Measurements from ENCODE around the gene MCC. TPM values are rescaled to one million over a fixed set of nuclear protein-coding genes. Genes with fewer than 3 reads are reported as not detected.

Gene MCC
- total RNA-seq, 2 donors from 2014 or later = 164 to 187 TPM

- H3K4me1 Mint-ChIP-seq = peaks cover 77% of the 10 kb centered on the region
These were observed 254.6 kb downstream of the MCC start for GRCh38 chr5:113233606-113234005.

GRCh38 chr5:113232667-113233066 lies 255.6 kb downstream of the MCC start:
- peaks cover 21% of the 10 kb centered on the region for H3K4me1 ChIP-seq (ENCODE audit: control insufficient read depth, insufficient read depth, low read length)
- no peak overlapping the region for H3K27ac ChIP-seq (ENCODE audit: low read depth, low read length)
- WGBS, 2 experiments (ENCODE audit: insufficient coverage in 1 of 2, insufficient read length in 1 of 2) = 96% methylated on average over 2 of the region's 2 CpGs; no CpG with 5 or more reads in 1 of the 2 experiments
- Mint-ChIP-seq H3K9me3 (no peaks in the 10 kb centered on the region), H3K27me3 (ENCODE audit: insufficient read depth) (no peaks in the 10 kb centered on the region), H3K4me1 (peaks cover 71% of the 10 kb centered on the region), H3K27ac (no peak overlapping the region), H3K4me3 (no peak overlapping the region), H3K36me3 (ENCODE audit: low read depth) (no peaks in the 10 kb centered on the region)
- peaks cover 17% of the 10 kb centered on the region for H3K36me3 ChIP-seq (ENCODE audit: control insufficient read depth, insufficient read depth, low read length)
- H3K9me3 ChIP-seq (ENCODE audit: control insufficient read depth, low read length) = no peaks in the 10 kb centered on the region
- H3K9ac ChIP-seq (ENCODE audit: extremely low read depth, low read length, poor library complexity, severe bottlenecking) = no peak overlapping the region
- TF ChIP-seq CTCF (conservative IDR thresholded peaks at IDR 0.05) = no peak
- no peak for DNase-seq
- no peaks in the 10 kb centered on the region for H3K27me3 ChIP-seq (ENCODE audit: control insufficient read depth, insufficient read depth, low read length, poor library complexity, severe bottlenecking)
- no peak overlapping the region for H3K4me3 ChIP-seq (ENCODE audit: low read length)

More at GRCh38 chr5:113233606-113234005, 254.6 kb downstream of the MCC start:
- H3K36me3 ChIP-seq (ENCODE audit: control insufficient read depth, insufficient read depth, low read length) = peaks cover 17% of the 10 kb centered on the region
- H3K27ac ChIP-seq (ENCODE audit: low read depth, low read length) = no peak overlapping the region
- Mint-ChIP-seq H3K9me3 (no peaks in the 10 kb centered on the region), H3K4me3 (no peak overlapping the region), H3K36me3 (ENCODE audit: low read depth) (no peaks in the 10 kb centered on the region), H3K27ac (peak overlapping the region; percentile 40), H3K27me3 (ENCODE audit: insufficient read depth) (no peaks in the 10 kb centered on the region)
- no peak for TF ChIP-seq CTCF (conservative IDR thresholded peaks at IDR 0.05)
- no peak overlapping the region for H3K9ac ChIP-seq (ENCODE audit: extremely low read depth, low read length, poor library complexity, severe bottlenecking)
- no peaks in the 10 kb centered on the region for H3K27me3 ChIP-seq (ENCODE audit: control insufficient read depth, insufficient read depth, low read length, poor library complexity, severe bottlenecking)
- DNase-seq = no peak
- 87% methylated on average over 1 of the region's 1 CpG; no CpG with 5 or more reads in 1 of the 2 experiments for WGBS, 2 experiments (ENCODE audit: insufficient coverage in 1 of 2, insufficient read length in 1 of 2)
- peaks cover 24% of the 10 kb centered on the region for H3K4me1 ChIP-seq (ENCODE audit: control insufficient read depth, insufficient read depth, low read length)
- H3K4me3 ChIP-seq (ENCODE audit: low read length) = no peak overlapping the region
- no peaks in the 10 kb centered on the region for H3K9me3 ChIP-seq (ENCODE audit: control insufficient read depth, low read length)

- H3K4me1 Mint-ChIP-seq = peaks cover 66% of the 10 kb centered on the region
- WGBS, 2 experiments (ENCODE audit: insufficient coverage in 1 of 2, insufficient read length in 1 of 2) = 50% methylated on average over 2 of the region's 2 CpGs; no CpG with 5 or more reads in 1 of the 2 experiments
- H3K4me3 Mint-ChIP-seq = no peak overlapping the region
These were observed 256.0 kb downstream of the MCC start for GRCh38 chr5:113232221-113232620.

More at GRCh38 chr5:113232221-113232620, 256.0 kb downstream of the MCC start:
- H3K27me3 Mint-ChIP-seq (ENCODE audit: insufficient read depth) = no peaks in the 10 kb centered on the region
- no peaks in the 10 kb centered on the region for H3K9me3 Mint-ChIP-seq
- Histone ChIP-seq H3K27ac (ENCODE audit: low read depth, low read length) (no peak overlapping the region), H3K9ac (ENCODE audit: extremely low read depth, low read length, poor library complexity, severe bottlenecking) (no peak overlapping the region), H3K9me3 (ENCODE audit: control insufficient read depth, low read length) (no peaks in the 10 kb centered on the region), H3K36me3 (ENCODE audit: control insufficient read depth, insufficient read depth, low read length) (peaks cover 17% of the 10 kb centered on the region), H3K27me3 (ENCODE audit: control insufficient read depth, insufficient read depth, low read length, poor library complexity, severe bottlenecking) (no peaks in the 10 kb centered on the region), H3K4me3 (ENCODE audit: low read length) (no peak overlapping the region), H3K4me1 (ENCODE audit: control insufficient read depth, insufficient read depth, low read length) (peaks cover 21% of the 10 kb centered on the region)
- DNase-seq = no peak
- TF ChIP-seq CTCF (conservative IDR thresholded peaks at IDR 0.05) = no peak
- H3K36me3 Mint-ChIP-seq (ENCODE audit: low read depth) = no peaks in the 10 kb centered on the region
- H3K27ac Mint-ChIP-seq = no peak overlapping the region
